Iris pigment epithelial cell (primary cell): Measurements from ENCODE around the gene AGAP1.

Experiments used
- DNase-seq: peaks from one replicate; pipeline ENCODE4 v3.0.0-alpha.2; 2011; ENCODE audit warnings: low read depth

AGAP1 gene

DNA sequence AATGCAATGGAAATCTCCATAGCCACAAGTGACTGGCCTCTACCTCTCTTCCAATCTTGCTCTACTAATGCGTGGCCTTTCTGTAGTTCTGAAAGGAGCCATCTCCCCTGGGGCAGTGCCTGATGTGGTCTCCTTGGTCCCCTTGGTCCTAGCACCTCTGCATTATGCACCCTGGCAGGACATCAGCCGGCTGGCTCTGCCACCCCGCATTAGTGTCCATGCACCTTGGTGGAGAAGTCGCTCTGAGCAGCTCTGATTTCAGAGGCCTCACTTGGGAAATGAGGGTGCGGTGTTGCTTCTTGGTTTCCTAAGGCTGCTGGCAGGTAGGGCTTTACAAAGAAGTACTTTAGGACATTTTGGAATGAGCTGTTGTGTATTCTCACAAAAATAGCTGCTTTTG lies 356.4 kb downstream of the AGAP1 start:
- DNase-seq, result no peak

DNA sequence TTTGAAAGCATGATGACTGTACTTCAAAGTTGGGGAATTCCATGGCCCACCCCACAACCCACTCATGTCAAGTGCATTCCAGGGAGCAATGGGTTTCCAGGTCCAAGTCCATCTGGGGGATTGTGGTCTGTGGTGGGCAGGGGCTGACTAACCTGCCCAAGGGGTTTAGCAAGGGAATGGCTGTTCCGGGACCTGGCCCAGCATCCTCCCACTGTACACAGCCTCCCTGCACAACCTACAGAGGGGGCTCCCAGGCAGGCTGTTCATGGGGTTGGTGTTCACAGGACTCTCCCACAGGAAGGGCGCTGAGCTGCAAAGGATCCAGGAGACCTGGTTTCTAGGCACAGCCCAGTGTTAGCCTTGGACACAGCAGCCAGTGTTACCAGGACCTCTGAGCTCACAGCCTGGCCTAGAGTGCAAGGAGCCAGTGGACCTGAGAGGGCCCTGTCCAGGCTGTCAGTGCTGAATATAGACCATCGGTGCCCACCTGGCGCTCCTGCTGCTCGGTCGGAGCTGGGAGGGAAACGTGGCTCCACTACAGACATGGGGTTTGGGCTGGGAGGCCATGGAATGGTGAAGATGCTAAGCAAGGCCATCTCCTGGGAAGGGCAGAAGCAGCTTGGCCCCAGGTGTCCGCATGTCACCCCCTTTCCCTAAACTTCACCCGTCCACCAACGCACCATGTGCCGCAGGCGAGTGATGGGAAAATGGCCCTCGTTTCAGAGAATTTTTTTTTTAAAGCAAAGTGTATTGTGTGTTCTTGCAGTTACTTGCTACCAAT lies 357.1 kb downstream of the AGAP1 start:
- no peak for DNase-seq

DNA sequence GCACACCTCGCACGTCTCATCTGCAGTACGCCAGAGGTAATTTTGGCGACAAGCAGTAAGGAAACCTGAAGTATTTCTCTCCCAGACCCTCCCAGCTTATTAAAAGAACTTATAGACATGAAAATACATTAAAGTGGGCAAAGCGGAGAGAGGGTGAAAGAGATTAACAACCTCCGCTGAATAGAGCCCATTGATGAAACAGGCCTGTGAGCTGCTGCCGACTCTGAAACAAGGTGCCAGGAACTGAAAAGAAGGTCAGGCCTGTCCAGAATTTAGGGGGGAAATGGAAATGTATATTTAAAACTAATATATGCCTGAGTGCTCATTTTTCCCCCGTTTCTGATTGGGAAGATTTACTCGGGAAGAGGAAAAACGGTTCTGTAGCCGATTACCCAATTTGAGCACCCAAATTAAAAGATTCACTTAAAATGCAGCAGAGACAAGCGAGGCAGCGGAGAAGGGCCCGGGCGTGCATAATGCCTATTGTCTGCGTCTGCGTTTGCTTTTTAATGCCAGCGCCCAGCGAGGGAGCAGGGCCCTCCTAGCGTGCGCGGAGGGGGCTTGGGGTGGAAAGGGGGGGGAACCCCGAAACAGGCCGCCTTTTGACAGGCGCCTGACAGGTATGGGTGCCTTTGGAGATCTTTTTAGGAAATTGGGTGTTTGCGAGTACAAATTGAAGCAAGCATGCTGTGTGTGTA lies 358.1 kb downstream of the AGAP1 start:
- no peak for DNase-seq

DNA sequence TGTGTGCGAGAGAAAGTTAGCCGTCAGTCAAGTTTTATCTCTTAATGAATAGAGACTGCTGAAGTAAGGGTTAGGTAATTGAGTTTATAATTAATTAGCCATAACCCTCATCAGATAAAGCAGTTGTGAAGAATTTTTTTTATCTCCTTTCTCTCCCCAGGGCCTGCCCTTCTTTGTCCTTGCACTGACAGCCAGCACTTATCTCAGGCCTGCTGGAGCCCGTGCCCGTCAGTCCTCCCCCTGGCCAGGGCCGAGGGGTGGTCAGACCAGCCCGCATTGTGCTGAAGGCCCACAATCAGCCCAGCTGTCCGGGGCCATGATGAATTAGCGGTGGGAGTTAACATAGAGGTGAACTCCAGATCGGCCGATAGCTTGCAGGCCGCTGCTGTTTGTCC lies 358.7 kb downstream of the AGAP1 start:
- DNase-seq, result no peak

DNA sequence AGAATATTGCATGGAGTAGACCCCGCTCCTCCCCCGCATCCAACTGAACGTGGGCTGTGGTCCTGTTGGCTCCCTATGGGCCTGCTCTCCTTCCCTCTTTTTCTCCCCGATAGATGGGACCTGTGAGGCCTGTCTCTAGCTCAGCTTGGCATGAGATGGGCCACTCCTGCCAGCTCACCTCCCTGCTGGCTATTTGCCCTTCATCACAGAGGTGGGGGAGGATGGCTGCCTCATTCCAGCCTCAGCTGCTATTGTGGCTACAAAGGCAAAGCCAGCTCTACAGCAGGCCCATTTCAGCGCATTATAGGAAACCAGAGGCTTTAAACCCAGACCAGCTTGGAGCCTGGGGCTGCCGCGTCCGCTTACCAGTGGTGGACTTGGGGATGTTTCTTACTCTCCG lies 360.4 kb downstream of the AGAP1 start:
- no peak for DNase-seq

DNA sequence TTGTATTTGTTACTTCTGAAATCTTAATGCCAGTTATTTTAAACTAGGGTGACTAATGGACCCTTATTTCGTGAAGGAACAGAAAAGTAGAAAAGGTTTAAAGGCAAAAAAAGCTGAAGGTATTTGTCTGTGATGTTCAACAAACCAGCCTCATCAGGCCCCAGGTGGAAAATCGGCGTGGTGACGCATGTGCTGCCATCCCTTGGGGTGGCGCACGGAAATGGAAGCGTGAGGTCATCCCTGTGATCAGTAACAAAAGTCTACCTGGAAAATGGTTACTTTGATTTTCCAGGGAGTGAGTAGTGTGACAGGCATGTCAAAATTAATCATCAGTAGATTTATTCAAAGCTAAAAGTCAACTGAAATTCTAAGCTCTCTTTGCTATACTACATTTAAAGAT lies 361.2 kb downstream of the AGAP1 start:
- DNase-seq, result no peak

DNA sequence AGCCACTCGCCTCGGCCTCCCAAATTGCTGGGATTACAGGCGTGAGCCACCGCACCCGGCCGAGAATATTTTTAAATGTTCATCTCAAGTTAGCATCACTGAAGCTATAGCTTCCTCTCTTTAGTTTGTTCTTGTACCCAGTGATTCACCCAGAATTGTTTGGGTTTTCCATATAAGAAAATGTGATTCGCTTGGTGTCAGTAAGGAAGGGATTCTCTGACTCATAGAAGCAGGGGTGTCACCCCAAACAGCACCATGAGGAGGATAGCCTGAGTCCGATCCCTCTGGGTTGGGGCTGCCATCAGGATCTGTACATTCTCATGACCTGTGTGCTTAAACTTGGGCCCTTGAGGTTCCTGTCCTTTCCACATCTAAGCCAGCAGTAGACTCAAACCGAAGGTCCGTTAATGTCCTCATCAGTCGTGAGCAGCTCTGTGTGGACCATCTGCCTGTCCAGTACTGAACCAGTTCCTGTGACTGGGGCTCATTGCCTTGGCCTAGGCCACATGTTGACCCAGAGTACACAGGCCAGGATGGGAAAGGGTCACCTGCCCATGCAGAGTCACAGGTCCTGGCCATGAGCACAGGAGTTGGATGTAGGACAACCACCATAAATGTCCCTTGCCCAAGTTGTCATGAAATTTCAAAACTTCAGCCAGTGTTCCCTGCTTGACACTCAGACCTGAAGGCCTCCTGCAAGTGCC lies 362.5 kb downstream of the AGAP1 start:
- peak; percentile 7 for DNase-seq

DNA sequence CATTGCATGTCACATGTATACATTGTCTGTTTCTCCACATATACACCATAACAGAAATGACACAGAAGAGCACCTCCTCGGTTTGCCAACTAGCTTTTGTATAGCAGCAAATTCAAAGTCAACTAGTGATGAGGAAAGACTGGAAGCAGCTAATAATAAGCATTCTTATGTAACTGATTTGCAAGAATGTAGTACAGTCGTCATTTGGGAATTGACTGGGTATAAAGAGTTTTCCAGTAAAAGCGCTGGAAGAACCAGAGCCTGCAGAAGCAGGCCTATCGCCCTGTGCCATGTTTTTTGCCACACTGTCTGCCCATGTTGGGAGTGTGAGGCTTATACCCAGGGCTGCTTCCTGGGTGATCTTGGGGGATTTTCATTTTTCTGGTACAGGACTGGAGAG lies 363.8 kb downstream of the AGAP1 start:
- no peak for DNase-seq

DNA sequence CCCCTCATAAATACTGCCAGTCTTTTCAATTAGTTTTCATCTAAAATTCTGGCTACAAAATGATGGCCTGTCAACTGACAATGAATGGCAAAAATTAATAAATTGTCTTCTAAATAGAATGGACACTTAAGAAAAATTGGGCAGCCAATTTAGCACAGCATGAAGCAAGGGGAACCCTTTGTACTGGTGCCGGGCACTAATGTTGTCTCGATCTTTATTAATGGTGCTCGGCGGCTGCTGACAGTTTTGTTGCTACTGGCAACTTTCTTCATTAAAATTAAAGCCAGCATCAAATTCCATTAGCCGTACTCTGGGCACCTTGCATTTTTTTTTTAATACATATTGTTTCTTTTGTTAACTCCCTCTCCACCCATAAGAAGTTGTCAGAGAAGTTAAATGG lies 365.0 kb downstream of the AGAP1 start:
- DNase-seq, result no peak

DNA sequence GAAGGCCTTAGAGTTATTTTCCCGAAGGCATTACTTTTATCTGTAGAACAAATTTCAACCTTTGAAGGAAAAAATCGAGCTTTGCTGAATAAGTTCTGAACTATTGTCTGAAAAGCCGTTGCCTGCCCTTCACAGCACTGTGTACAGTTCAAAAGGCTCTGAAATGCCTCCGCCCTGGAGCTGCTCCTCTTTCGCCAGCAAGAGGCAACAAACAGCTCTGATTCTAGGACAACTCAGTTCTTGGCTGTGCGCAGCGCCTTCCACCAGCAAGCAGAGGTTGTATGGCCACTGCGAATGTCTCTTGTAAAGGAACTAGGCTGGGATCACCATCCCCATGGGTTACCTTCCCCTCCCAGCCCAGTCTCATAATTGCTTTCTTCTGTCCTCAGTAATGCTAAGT lies 365.8 kb downstream of the AGAP1 start:
- peak; percentile 13 for DNase-seq

DNA sequence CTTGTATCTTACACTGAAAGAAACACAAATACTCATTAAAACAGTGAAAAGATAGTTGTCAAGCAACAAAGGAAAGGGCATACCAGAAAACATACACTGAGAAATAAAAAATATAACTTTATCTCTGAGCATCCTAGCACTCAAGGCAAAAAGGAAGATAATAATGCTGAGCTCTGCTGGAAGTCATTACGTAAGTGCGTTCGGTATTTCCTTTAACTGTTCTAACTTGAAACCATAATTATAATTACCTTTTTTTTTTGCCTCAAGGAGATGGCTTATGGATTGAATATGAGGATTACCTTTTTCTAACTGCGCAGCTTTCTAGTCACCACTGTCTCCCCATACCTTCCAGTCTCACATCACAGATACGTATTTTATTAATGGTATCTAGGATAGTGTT lies 366.3 kb downstream of the AGAP1 start:
- peak; percentile 40 for DNase-seq

DNA sequence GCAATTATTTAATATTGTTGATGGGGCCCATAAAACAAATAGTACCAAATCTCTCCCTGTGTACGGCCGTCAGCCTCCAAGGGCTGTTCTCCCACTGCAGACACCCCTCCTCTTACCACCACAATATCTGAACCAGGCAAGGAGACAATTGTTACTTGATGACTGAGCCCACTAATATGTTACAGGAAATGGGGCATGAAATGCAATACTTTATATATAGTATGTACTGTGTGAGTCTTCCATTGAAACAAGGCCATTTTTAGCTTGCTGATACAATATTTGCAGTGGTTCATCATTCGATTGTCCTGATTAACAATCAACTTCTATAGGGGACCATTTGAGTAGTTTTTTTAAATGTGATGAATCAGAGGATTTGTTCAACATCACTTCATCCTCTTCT lies 367.0 kb downstream of the AGAP1 start:
- peak; percentile 11 for DNase-seq

DNA sequence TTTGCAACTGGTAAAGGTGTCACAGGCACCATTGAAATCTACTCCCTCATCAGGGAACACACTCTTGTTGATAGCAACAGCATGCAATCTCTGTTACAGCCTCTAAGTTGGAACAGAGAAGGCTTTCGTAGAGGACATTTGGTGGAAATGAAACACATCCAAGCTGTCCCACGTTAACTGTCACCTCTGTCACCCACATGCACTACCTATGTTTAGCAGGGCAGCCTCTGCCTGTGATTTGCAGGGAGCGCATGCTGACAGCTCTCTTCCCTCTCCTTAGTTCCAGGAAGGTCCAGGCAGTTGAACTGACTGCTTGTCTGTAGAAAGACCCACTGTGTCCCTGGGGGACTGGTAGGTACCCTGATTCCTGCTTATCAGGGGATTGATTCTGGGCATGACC lies 367.5 kb downstream of the AGAP1 start:
- DNase-seq, result no peak

DNA sequence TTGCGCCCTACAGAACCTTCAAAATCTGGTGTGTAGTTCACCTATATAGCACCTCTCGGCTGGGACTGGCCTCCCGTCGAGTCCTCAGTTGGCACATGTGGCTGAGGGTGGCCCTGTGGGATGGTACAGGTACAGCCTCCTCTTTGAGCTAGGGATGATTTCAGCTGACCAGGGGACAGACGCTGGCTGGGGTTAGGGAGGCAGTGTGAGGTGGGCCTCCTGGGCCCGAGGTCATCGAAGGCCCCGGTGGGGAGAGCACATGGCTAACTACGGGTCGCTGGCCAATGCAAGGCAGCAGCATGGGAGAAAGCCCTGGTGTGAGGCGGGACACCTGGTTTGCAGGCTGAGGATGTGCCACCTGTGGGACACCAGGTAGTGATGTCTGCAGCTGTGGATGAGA lies 369.6 kb downstream of the AGAP1 start:
- no peak for DNase-seq

DNA sequence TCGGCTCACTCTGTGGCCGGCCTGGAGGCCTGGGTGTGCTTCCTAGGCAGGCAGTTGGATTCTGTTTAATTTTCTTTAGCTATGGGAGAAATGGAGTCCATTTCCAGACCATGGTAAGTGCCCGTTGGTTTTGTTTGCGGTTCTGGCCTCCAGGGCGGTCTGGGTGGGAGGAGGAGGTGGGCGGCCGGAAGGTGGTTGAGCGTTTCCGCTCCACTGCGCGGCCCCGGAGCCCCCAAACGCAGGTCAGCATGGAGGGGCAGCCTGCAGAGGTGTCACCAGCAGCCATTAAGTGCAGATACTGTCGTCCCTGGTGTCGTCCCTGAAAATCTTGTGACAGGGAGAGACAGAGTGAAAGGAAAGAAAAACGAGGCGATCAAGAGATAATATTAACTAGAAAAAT lies 370.5 kb downstream of the AGAP1 start:
- no peak for DNase-seq

DNA sequence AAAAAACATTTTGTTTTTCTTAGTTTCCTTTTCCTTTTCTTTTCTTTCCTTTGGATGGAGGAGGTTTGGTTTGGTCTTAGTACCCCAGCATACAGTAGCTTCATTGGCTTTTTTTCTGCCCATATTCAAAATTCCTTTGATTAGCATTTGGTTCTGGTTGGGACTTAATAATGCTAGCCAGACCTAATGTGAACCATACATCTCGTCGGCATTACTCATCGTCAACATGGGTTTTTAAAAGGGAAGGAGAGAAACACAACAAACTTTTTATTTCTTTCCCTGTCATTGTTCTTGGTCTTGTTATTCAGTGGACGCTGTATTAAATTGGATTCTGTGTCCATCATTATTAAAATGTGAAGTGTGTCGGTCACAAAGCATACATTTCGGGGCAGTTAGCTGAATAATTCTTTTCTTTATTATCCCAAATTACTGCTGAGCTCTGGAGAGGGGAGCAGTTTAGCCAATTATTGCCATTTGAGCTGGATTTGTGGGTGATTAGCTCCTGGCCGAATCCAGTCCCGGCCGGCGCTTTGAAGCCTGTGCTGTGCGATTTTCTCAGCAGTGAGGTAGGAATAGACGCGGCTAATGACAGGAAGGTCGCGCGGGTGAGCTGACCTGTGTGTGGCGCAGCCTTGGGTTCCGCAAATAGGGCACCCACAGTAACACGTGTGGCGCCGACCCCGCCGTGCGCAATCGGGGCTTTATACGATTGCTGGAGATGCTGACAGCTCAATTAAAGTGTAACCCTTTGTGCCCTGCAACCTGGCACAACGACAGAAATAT lies 371.1 kb downstream of the AGAP1 start:
- DNase-seq, result peak; percentile 53

DNA sequence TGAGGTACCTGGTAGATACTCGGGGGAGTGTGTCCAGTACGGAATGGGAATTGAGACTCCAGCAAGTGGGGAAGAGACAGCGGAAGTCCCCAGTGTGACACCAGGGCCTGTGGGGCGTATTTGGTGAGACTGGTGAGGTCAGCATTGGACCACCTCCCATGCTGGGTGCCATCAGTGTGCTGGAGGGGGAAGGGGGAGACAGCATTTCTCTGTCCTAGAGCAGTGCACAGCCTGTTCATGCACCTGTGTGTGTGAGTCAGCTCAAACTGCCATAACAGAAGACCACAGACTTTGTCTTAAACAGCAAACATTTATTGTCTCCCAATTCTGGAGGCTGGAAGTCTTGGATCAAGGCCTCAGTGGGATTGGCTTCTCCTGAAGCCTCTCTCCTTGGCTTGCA lies 372.5 kb downstream of the AGAP1 start:
- DNase-seq, result no peak

DNA sequence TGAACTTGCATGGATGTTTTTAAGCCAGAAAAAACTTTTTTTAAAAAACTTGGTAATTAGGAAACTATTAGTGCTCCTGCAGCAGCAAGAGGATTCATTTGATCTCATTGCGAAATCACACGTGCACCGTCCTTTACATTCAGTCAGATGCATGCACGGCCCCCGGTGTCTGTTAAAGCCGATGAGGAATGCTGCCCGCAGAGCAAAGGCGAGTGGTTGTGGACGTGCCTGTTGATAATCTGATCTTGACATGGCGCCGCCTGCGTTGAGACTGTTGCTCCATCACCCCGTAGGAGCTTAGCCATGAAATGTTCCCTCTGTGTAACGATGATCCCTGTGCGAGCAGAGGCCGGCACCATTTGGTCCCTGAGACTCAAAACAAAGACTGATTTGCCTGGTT lies 374.4 kb downstream of the AGAP1 start:
- no peak for DNase-seq

DNA sequence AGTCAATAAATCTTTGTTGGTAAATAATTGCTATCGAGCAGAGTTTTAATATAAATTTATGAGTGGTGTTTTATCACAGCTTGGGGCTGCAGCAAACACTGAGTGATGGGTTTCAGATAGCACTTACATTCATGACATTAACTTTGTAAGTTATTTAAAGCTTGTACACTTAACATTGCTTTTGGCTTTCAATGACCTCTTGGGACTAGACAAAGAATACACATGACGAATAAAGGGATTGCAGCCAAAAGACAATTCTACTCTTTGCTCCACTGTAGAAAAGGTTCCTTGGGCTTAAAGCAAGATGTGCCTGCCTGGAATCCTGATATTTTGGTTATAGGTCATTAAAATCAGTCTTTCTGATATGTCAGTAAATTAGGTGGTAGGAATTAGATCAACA lies 374.8 kb downstream of the AGAP1 start:
- DNase-seq, result no peak

DNA sequence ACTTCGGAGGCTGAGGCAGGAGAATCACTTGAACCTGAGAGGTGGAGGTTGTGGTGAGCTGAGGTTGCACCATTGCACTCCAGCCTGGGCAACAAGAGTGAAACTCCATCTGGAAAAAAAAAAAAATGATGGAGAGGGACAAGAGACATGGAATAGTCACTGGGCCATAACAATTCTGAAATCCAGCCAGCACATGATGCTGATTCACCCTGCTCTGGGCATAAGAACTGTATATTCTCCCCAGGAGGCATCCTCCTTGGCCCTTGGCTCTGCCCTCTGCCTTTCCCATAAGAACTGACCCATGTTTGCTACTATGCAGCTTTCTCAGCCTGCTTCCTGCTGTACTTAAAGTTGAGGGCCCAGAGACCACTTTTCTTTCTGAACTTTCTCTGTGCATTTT lies 376.7 kb downstream of the AGAP1 start:
- no peak for DNase-seq

DNA sequence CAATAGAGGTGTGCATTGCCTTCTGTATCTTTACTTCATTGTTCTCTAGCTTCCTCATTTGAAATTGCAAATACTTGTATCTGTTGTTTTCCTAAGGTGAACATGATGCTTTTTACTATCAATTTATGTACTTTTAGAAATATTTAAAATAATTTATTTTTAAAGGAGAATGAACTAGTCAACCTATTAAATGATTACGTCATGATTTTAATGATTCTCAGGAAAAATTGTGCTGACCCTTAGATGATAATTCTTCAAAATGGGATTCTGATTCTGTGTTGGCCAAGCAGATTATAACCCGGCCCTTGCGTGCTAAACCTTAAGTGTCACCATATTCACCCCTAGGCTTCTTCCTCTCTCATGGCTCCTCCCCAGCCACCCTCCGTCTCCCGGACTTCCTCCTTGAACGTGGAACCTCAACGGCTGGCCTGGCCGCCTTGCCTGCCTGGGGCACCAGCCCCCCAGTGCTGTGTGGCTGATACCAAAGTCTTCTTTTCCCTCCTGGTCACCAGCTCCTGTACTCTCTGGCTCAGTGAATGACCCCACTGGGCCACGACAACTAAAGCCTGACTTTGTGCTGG lies 382.3 kb downstream of the AGAP1 start:
- DNase-seq, result no peak

DNA sequence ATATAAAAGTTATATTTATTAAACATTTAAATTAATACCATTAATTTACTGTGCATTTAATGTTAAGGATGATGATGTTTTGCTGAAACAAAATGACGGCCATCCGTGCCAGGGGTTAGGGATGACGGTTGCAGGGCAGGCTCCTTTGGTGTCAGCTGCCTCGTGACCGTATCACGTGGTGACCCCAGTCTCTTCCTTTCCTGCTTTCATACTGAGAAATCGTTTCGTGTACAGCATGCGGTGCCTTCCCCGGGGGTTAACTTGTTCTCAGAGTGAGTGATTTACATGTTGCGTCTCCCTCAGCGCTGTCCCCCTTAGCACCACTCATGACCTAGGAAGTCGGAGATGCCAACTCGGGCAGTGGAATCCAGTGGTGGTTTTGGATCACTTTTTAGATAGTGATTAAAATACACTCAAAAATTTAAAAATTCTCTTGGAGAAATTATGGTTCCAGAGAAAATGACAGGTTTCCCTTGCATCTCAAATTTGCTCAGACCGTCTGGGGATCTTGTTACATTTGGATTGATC lies 383.5 kb downstream of the AGAP1 start:
- no peak for DNase-seq
